Memory B cell (primary cell): ENCODE data around the gene SPINT2.
"Not testable (repeated sequence)": the region's sequence is repeated elsewhere in the genome, so short reads cannot be mapped to it uniquely, and the experiment has no call there.

ENCODE experiments used
- ATAC-seq: fragments of 150-1000 bp; cut with Tn5 transposase; 2 replicates; pipeline ENCODE4 v1.10.0; 2021; ENCODE audit warnings: low read depth, mild to moderate bottlenecking, moderate library complexity
- DNase-seq, 2 donors: peaks; one replicate each; pipeline ENCODE4 v3.0.0; 2022; ENCODE audit warnings: low spot score in 2 of 2
- H3K27ac Mint-ChIP-seq: one replicate; pipeline ENCODE4 v1.8.0; 2022; ENCODE audit warnings: mild to moderate bottlenecking, moderate library complexity, mixed read lengths
- H3K27me3 Mint-ChIP-seq: one replicate; pipeline ENCODE4 v1.8.0; 2022; ENCODE audit warnings: mixed read lengths
- H3K36me3 Mint-ChIP-seq: one replicate; pipeline ENCODE4 v1.8.0; 2022; ENCODE audit warnings: mild to moderate bottlenecking, mixed read lengths
- H3K4me1 Mint-ChIP-seq: one replicate; pipeline ENCODE4 v1.8.0; 2022; ENCODE audit warnings: mixed read lengths
- H3K4me3 Mint-ChIP-seq: one replicate; pipeline ENCODE4 v1.8.0; 2022; ENCODE audit warnings: mild to moderate bottlenecking, moderate library complexity, mixed read lengths
- H3K9me3 Mint-ChIP-seq: one replicate; pipeline ENCODE4 v1.8.0; 2022; ENCODE audit warnings: mixed read lengths

Gene SPINT2, protein sequence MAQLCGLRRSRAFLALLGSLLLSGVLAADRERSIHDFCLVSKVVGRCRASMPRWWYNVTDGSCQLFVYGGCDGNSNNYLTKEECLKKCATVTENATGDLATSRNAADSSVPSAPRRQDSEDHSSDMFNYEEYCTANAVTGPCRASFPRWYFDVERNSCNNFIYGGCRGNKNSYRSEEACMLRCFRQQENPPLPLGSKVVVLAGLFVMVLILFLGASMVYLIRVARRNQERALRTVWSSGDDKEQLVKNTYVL

GRCh38 chr19:38264486-38265212 is at the start of gene SPINT2:
Gene SPINT2, plus strand, starts transcription at chr19:38264573. Its CDS starts 320 bp downstream, at chr19:38264893.
- peak within 1 kb of the TSS; percentile 93 for H3K27ac Mint-ChIP-seq
- DNase-seq (no peak), ATAC-seq (peak; percentile 38)
- peak within 1 kb of the TSS; percentile 82 for H3K4me3 Mint-ChIP-seq
- H3K4me1 Mint-ChIP-seq = peaks cover 35% of the 10 kb centered on the region
- H3K27me3 Mint-ChIP-seq = no peaks in the 10 kb centered on the region
- no peaks in the 10 kb centered on the region for H3K36me3 Mint-ChIP-seq
- no peaks in the 10 kb centered on the region for H3K9me3 Mint-ChIP-seq

- peaks cover 32% of the 10 kb centered on the region for H3K27me3 Mint-ChIP-seq
Measured at GRCh38 chr19:38216785-38217641, 47.4 kb upstream of the SPINT2 start.

DNA sequence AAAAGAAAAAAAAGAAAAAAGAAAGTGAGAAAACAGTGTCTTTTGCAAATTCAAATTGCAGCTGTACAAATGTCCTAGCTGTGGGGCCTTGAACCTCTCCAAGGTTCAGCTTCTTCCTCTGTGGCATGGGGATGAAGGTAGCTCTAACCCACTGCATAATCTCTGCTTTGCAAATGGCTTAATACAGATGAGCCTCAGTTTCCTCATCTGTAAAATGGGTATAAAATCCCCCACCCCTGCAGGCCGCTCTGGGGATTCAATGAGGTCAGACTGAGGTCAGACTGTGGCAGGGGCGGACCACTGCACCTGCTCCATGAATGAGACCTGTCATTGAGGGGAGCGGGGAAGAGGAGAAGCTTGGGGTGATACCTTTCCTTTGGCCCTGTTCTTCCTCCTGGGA is 46.2 kb upstream of the SPINT2 start:
- no peak for DNase-seq
- H3K27me3 Mint-ChIP-seq = peaks cover 36% of the 10 kb centered on the region
- no peak overlapping the region for H3K4me3 Mint-ChIP-seq
- no peak for ATAC-seq
- H3K27ac Mint-ChIP-seq = no peak overlapping the region
- peaks cover 14% of the 10 kb centered on the region for H3K4me1 Mint-ChIP-seq
- peaks cover 1% of the 10 kb centered on the region for H3K36me3 Mint-ChIP-seq
- H3K9me3 Mint-ChIP-seq = no peaks in the 10 kb centered on the region

More at GRCh38 chr19:38216785-38217641, 47.4 kb upstream of the SPINT2 start:
- ATAC-seq (no peak), DNase-seq (no peak)
- no peaks in the 10 kb centered on the region for H3K36me3 Mint-ChIP-seq
- H3K9me3 Mint-ChIP-seq = no peaks in the 10 kb centered on the region
- H3K4me1 Mint-ChIP-seq = peaks cover 9% of the 10 kb centered on the region
- H3K27ac Mint-ChIP-seq = no peak overlapping the region
- no peak overlapping the region for H3K4me3 Mint-ChIP-seq

GRCh38 chr19:38219221-38219620 is 45.2 kb upstream of the SPINT2 start:
- H3K4me1 Mint-ChIP-seq = peaks cover 13% of the 10 kb centered on the region
- H3K36me3 Mint-ChIP-seq = peaks cover 1% of the 10 kb centered on the region
- peaks cover 33% of the 10 kb centered on the region for H3K27me3 Mint-ChIP-seq
- H3K27ac Mint-ChIP-seq = no peak overlapping the region
- DNase-seq (no peak), ATAC-seq (no peak)
- H3K9me3 Mint-ChIP-seq = no peaks in the 10 kb centered on the region
- no peak overlapping the region for H3K4me3 Mint-ChIP-seq

DNA sequence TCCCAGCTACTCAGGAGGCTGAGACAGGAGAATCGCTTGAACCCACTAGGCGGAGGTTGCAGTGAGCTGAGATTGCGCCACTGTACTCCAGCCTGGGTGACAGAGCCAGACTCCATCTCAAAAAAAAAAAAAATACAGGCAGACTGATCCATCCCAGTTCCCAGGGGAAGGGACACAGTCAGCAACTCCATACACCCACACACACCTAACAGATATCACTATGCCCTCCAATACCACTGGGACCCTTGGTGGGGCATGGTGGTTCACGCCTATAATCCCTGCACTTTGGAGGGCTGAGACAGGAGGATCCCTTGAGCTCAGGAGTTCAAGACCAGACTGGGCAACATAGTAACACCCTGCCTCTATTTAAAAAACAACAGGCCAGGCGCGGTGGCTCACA is 43.0 kb upstream of the SPINT2 start:
- Mint-ChIP-seq H3K36me3 (peaks cover 1% of the 10 kb centered on the region), H3K27me3 (peaks cover 32% of the 10 kb centered on the region), H3K4me1 (peaks cover 17% of the 10 kb centered on the region), H3K4me3 (no peak overlapping the region), H3K27ac (no peak overlapping the region), H3K9me3 (no peaks in the 10 kb centered on the region)
- no peak for ATAC-seq
- DNase-seq = no peak

- Mint-ChIP-seq H3K27ac (no peak overlapping the region), H3K4me1 (peaks cover 20% of the 10 kb centered on the region), H3K9me3 (no peaks in the 10 kb centered on the region), H3K4me3 (no peak overlapping the region), H3K36me3 (peaks cover 1% of the 10 kb centered on the region), H3K27me3 (peaks cover 38% of the 10 kb centered on the region)
- ATAC-seq (no peak), DNase-seq (no peak)
Measured at GRCh38 chr19:38221919-38222830, 42.2 kb upstream of the SPINT2 start.

DNA sequence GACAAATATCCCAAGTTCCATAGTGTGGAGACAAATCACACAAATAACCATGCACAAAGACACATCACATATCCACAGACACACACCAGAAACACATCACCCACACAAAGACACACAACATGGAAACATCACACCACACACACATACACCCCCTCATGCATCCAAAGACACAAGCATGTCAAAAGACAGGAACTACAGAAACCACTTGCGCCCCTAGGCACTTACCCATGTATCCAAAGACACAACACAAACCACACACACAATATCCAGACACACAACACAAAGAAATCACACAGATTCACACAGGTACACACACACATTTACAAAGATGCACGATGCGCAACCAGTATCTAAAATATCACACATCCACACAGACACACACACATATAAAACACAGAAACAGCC is 41.3 kb upstream of the SPINT2 start:
- no peak for DNase-seq
- peaks cover 44% of the 10 kb centered on the region for H3K27me3 Mint-ChIP-seq
- no peak overlapping the region for H3K27ac Mint-ChIP-seq
- H3K4me3 Mint-ChIP-seq = peak overlapping the region; percentile 18
- no peak for ATAC-seq
- H3K36me3 Mint-ChIP-seq = peaks cover 1% of the 10 kb centered on the region
- H3K9me3 Mint-ChIP-seq = no peaks in the 10 kb centered on the region
- H3K4me1 Mint-ChIP-seq = peaks cover 24% of the 10 kb centered on the region

DNA sequence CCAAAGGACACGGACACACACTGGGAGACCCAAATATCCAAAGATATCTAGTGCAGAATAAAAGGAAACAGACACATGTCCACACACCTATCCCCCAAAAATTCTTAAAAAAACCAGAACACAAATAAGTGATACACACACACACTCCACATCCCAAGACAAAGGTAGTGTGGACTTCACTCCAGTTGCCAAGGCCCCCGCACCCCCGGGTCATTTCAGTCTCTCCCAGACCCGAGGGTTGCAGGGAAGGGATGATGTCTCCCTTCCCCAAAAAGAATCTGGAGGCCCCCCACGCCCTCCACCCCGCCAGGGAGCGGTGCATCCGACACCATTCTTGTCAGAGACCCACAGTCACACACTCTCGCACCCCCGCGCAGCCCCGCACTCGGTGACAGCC is 40.8 kb upstream of the SPINT2 start:
- ATAC-seq (no peak), DNase-seq (no peak)
- peaks cover 43% of the 10 kb centered on the region for H3K27me3 Mint-ChIP-seq
- no peaks in the 10 kb centered on the region for H3K9me3 Mint-ChIP-seq
- no peak overlapping the region for H3K27ac Mint-ChIP-seq
- peaks cover 1% of the 10 kb centered on the region for H3K36me3 Mint-ChIP-seq
- peak overlapping the region; percentile 82 for H3K4me3 Mint-ChIP-seq
- H3K4me1 Mint-ChIP-seq = peaks cover 26% of the 10 kb centered on the region

DNA sequence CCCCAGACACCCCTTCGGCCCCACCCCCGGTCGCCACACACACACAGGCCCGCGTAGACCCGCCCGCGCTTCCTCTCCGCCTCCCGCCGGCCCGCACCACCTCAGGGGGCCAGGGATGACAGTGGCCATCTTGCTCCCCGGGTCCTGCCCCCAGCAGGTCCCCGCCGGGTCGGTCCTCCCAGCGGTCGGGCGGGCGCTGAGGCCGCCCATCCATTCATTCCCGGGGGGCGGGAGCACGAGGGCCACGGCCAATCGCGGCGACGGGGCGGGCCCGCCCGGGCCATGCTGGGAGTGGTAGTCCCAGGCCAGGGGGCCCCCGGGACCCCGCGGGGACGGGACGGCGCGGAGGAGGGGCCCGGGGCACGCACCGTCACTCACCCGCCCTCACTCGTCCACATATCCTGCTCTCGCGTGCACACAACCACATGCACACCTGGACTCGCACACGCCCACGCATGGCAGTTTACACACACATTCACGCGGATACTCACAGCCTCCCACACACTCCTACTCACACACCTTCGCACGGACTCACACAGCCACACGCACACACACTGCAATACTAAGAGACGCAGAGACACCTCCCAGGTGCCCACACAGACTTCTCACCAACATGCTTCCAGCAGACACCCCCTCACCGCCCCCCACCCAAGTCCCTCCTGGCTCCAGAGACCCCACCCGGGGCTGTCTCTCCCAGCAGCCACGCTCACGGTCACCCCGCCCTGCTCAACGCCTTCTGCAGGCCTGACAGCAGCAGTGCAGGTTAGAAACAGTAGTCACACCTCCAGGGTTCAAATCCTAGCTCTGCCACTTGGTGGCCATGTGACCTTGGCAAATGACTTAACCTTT is 40.1 kb upstream of the SPINT2 start, which contains the start of gene DPF1:
Gene DPF1 (minus strand): TSS at position 209 of the 849 bp plus-strand sequence. CDS start 80 bp downstream, at position 129.
- DNase-seq (peak in 1 of 2 donors; percentile 50), ATAC-seq (peak; percentile 75)
- H3K36me3 Mint-ChIP-seq = peaks cover 1% of the 10 kb centered on the region
- H3K4me1 Mint-ChIP-seq = peaks cover 28% of the 10 kb centered on the region
- H3K27ac Mint-ChIP-seq = no peak within 1 kb of the TSS
- H3K9me3 Mint-ChIP-seq = no peaks in the 10 kb centered on the region
- H3K27me3 Mint-ChIP-seq = peaks cover 40% of the 10 kb centered on the region
- H3K4me3 Mint-ChIP-seq = peak within 1 kb of the TSS; percentile 82

- not testable (repeated sequence) for DNase-seq, H3K9me3 Mint-ChIP-seq, H3K27ac Mint-ChIP-seq, H3K36me3 Mint-ChIP-seq, ATAC-seq, H3K4me3 Mint-ChIP-seq
- Mint-ChIP-seq H3K4me1 (peaks cover 30% of the 10 kb centered on the region), H3K27me3 (peaks cover 42% of the 10 kb centered on the region)
Measured at GRCh38 chr19:38224863-38225218, 39.5 kb upstream of the SPINT2 start.

GRCh38 chr19:38227287-38228004 is 36.9 kb upstream of the SPINT2 start:
- peaks cover 1% of the 10 kb centered on the region for H3K36me3 Mint-ChIP-seq
- no peak for DNase-seq
- no peaks in the 10 kb centered on the region for H3K9me3 Mint-ChIP-seq
- peaks cover 31% of the 10 kb centered on the region for H3K4me1 Mint-ChIP-seq
- no peak overlapping the region for H3K27ac Mint-ChIP-seq
- H3K4me3 Mint-ChIP-seq = no peak overlapping the region
- no peak for ATAC-seq
- peaks cover 40% of the 10 kb centered on the region for H3K27me3 Mint-ChIP-seq

GRCh38 chr19:38228005-38228377 is 36.4 kb upstream of the SPINT2 start:
- Mint-ChIP-seq H3K4me3 (no peak overlapping the region), H3K4me1 (peaks cover 28% of the 10 kb centered on the region), H3K27me3 (peaks cover 37% of the 10 kb centered on the region), H3K36me3 (no peaks in the 10 kb centered on the region), H3K9me3 (no peaks in the 10 kb centered on the region), H3K27ac (no peak overlapping the region)
- DNase-seq (no peak), ATAC-seq (no peak)
